ENCODE results near the gene MAP1LC3B. TPM values are rescaled to one million over a fixed set of nuclear protein-coding genes. Genes with fewer than 3 reads are reported as not detected.
"Not testable (repeated sequence)": the region's sequence is repeated elsewhere in the genome, so short reads cannot be mapped to it uniquely, and the experiment has no call there.

The MAP1LC3B gene
- total RNA-seq, 1 donor from 2014 or later = 41.2 TPM

DNA sequence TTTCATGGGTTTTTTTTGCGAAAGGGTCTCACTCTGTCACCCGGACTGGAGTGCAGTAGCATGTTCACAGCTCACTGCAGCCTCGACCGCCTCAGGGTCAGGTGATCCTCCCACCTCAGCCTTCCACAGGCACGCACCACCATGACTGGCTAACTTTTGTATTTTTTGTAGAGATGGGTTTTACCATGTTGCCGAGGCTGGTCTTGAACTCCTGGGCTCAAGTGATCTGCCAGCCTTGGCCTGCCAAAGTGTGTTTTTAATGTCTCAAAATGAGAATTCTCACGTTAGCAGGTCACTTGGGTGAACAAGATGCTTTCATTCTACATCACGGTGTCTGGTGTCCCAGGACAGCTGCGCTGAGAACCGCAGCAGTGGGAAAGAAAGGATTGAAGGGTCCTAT, 11.7 kb upstream of the MAP1LC3B start:
- DNase-seq (ENCODE audit: low read depth) = no peak

DNA sequence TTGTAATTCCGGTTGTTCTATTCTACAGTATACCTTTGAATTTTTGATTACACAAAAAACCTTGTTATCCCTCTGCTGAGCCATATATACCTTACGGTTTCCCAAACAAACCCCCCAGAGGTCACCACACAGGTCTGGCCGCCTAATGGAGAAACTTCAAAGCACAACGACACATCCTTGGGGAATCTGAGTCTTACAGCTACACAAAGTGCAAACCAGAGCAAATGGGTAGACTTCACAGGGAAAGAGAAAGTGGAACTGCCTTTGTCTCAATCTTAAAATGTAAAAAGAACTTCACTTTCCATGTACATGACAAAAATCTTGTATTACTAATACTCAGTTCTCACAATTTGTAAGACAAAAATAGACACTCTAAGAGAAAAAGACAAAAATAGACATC, 11.3 kb upstream of the MAP1LC3B start:
- no peak for DNase-seq (ENCODE audit: low read depth)

DNA sequence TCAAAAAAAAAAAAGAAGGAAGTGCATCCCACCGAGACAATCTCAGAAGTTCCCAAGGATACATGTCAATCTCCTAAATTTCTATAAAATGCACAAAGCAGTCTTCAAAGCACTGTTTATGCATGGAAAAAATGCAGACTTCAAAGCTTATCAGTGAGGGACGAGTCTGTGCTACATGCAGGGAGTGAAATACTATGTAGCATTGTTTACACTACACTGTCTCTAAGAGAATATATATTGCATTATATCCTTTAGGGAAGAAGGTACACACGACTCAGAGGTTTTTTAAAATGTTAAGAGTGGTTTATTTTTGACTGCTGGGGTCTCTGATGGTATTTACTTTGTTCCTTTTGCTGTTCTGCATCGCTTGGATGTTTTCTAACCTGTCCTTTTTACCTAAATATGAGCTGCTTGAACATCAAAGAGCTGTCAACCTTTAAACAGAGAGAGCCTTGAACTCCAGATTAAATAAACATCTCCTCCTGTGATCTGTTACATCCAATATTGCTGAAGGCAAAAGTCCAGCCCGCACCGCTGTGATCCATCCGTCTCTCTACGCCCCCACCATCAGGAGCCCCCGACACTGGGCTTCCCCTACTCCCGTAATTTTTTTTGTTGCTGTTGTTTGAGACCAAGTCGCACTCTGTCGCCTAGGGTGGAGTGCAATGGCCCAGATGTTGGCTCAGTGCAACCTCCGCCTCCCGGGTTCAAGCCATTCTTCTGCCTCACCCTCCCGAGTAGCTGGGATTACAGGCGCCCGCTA, 9.9 kb upstream of the MAP1LC3B start:
- DNase-seq (ENCODE audit: low read depth) = no peak

DNA sequence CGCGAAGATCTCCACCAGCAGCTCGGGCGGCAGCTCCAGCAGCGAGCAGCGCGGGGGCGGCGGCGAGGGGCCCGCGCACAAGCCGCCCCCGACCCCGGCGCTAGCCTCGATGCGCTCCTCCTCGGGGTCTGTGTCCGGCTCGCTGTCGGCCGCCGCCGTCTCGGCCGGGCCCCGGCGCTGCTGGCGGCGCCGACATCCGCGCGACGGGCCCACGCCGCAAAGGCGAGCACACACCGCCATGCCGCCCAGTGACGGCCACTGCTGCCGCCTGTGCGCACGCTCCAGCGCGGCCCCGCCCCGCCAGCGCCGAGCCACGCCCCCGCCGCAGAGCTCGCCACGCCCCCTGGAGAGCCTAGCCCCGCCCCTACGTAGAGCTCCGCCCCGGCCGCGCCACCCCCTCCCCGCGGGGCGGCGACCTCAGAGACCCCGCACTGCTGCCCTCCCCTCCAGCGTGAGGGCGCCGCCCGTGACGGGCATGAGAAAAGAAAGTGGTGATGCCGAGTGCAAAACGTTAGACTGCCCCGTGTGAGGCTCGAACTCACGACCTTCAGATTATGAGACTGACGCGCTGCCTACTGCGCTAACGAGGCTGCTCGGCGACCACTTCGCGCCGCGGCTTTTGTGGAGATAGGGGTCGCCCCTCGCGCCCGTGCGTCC, 8.5 kb upstream of the MAP1LC3B start, which contains the start of gene FBXO31:
Gene FBXO31 (minus strand): TSS at position 272 of the 657 bp plus-strand sequence. CDS start 32 bp downstream, at position 240.
- peak; percentile 93 for DNase-seq (ENCODE audit: low read depth)

DNA sequence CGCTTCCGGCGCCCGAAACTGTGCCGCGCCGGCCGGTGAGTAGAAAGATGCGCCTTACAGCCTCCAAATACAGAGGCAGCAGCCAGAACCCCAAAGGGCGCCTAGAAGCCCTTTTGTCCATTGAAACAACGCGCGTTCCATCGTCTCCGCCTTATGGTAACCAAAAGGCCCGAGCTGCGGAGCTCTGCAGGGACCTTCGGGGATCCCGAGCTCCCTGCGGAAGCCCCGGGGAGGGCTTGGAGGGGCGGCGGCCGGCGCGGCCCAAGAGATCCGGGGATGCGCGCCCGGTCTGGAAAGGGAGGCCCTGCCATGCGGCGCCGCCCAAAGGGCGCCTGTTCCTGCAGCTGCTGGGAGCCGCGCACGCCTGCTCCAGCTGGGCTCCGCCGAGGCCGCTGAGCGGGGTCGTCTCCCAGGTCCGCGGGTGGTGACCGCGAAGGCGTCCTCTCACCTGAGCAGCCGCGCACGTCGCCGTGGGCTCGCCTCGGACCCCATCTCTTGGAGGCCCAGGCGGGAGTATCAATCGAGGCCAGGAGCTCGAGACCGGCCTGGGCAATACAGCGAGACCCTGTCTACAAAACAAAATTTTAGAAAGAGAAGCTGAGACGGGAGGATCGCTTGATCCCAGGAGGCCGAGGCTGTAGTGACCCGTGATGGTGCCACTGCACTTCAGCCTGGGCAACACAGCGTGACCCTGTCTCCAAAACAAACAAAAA, 7.8 kb upstream of the MAP1LC3B start:
- no peak for DNase-seq (ENCODE audit: low read depth)

DNA sequence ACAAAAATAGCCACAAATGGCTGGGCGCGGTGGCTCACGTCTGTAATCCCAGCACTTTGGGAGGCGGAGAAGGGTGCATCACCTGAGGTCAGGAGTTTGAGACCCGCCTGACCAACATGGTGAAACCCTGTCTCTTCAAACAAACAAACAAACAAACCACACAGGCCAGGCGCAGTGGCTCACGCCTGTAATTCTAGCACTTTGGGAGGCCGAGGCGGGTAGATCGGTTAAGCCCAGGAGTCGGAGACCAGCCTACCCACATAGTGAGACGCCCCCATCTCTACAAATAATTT, 7.3 kb upstream of the MAP1LC3B start:
- DNase-seq (ENCODE audit: low read depth) = not testable (repeated sequence)

DNA sequence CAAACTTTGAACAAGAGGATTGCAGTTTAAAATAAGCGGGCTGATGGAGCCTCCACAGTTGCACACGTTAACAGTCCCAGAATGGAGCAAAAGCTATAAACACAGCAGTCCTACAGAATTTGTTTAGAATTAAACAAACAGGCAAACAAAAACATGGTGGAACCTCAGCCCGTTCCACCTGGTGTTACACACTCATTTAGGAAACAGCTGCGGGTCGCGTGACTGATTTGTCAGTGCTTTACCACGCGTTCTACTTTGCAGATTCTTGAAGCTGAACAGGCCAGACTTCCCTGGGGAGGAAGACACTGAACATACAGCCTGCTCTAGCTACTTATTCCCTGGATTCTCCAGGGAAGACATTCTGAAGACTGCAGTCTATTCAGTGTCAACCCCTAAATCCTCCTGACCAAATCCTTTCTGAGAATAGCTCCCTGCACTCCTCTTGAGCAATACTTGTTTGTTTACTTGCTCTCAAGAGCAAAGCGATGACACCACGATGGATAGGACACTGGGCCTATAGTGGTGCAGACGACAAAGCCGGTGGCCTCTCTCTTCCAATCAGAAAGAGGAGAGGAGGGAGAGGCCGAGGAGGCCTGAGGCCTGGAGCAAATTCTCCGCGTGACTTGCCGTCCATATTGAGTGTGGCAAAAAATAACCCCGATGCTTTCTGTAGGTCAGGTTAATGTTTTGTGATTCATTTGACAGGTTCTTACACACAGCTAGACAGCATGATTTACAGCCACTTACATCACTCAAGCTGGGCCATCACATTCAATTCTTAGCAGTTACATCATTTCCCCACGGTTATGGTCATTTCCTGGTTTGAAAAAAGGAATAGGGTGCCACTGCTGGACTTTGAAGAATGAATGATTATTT, 4.0 kb upstream of the MAP1LC3B start:
- DNase-seq (ENCODE audit: low read depth) = peak; percentile 100

DNA sequence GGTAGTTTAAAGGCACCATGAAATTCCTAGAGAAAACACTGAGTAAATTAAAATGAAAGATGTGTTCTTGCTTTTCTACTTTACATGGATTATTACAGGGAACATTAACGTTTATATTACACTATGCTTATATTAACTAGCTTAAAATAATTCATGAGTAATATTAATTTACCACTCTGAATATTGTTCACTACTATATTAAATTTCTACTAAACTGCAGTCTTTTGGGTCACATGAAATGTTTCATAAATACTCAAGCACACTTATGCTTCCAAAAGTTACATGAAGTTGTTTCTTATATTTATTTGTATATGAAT, 3.4 kb upstream of the MAP1LC3B start:
- no peak for DNase-seq (ENCODE audit: low read depth)

DNA sequence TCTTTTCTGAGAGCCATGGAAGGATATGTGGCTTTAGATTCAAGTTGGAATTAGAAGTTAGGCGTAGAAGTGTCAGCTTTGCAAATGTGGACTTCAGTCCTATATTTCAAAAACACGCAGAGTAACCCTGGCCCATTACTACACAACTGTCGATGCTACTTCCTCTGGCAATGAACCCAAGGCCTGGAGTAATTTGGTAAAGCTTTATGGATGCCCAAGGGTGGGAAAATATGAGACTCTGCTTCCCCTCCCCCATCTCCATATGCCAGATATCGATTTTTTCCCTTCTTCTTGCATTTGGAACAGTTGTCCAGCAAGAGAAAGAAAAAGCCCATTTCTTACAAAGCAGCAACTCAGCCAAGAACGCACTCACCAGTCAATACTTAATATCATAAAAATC, 2.9 kb upstream of the MAP1LC3B start:
- DNase-seq (ENCODE audit: low read depth) = no peak

DNA sequence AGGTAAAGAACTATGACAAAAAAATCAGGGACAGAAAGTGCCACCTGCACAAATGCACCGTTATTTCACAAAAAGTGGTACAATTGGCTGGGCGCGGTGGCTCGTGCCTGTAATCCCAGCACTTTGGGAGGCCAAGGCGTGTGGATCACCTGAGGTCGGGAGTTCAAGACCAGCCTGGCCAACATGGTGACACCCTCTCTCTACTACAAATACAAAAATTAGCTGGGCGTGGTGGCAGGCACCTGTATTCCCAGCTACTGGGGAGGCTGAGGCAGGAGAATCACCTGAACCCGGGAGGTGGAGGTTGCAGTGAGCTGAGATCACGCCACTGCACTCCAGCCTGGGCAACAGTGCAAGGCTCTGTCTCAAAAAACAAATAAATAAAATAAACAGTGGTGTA, 2.2 kb upstream of the MAP1LC3B start:
- not testable (repeated sequence) for DNase-seq (ENCODE audit: low read depth)

DNA sequence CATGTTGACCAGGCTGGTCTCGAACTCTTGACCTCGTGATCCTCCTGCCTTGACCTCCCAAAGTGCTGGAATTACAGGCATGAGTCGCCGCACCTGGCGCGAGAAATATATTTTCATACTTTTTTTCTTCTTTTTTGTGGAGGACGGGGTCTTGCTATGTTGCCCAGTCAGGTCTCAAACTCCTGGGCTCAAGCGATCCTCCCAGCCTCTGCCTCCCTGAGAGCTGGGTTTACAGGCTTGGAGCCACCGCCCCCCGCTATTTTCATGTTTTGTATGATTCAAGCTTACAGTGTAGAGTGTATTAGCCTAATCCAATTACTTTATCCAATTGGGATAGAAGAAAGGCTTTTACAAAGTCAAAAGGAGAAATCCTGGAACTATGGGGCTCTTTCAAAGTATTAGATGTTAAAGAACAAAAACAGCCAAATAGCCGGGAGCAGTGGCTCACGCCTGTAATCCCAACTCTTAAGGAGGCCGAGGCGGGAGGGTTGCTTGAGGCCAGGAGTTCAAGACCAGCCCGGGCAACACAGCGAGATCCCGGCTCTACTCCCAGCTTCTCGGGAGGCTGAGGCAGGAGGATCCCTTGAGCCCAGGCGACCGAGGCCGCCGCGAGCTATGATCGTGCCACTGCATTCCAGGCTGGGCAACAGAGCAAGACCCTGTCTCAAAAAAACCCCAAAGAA, 1.4 kb upstream of the MAP1LC3B start:
- DNase-seq (ENCODE audit: low read depth) = no peak

DNA sequence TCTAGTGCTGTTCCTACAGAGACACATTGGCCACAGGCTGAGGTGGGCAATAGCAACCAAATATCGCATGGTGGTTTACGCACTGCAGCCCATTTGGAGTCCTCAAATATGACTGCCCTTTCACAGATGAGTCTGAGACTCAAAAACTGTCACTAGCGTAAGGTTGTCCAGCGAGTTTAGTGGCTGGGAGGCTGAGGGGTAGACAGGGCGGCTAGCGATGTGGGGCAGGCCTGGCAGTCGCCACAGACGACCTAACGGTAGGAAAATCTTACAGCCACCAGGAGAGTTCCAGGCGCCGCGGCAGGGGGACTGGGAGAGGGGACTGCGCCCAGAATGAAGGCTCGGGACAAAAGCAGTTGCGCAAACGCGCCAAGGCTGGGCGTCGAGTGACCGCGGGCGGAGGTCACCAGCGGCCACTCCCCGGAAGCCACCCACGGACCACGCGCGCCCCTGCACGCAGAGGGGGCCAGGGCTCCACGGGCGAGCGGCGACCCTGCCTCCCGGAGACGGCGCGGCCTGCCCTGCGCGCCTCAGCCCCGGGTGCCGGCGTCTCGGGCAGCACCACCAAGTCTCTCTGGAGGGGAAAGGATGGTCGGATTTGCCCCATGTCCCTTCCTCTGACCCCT, 699 bp upstream of the MAP1LC3B start:
- DNase-seq (ENCODE audit: low read depth) = no peak

DNA sequence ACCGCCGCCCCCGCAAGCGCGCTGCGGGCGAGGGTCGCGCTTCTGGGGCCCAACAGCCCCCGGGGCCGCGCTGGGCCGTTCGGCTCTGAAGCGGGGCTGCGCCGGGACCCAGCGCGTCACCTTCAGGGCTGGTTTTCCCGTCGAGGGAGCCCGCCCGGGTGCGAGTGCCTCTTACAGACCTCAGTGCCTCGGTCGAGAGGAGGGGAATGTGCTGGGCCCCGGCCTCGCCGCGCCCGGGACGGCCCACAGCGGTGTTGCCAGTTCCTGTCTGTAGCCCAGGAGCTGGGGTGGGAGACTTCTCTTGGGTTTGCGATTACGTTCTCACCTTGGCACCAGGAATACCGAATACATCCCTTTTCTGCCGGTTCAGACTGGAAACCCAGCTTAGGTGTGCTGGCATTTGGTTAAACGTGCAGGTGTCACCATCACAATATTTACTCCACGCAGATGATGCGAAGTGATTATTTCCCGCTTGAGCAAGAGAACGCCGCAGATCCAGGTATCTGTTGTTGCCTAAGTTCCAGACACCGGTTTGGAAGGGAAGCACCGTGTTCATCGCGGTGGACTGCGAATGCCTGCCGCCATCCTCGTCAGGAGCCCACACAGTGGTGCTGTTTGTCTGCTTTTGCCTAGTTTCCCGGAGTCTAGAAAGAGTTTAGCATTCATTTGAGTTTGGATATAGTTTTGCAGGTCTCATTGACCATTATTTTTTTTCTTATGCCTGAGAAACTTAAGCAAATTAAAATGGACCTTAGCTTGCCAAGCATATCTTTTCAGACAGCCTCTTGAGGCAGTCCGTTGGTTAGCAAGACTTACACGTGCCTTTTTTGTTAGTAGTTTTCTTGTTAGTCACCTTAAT, 914 bp downstream of the MAP1LC3B start:
- peak; percentile 44 for DNase-seq (ENCODE audit: low read depth)

DNA sequence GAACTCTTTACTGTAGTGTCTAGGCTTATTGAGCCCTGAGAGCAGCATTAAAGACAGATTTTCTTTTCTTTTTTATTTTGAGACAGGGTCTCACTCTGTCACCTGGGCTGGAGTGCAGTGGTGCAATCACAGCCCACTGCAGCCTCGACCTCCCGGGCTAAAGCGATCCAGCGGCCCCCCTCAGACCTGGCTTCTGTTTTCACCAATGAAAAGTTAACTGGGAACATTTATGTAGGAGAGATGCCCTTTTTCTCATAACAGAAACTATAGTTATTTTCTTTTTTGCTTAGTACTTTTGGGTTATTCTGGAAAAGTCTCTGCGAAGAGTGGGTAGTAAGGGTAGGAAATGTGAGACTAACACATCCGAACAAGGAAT, 1.5 kb downstream of the MAP1LC3B start:
- no peak for DNase-seq (ENCODE audit: low read depth)

DNA sequence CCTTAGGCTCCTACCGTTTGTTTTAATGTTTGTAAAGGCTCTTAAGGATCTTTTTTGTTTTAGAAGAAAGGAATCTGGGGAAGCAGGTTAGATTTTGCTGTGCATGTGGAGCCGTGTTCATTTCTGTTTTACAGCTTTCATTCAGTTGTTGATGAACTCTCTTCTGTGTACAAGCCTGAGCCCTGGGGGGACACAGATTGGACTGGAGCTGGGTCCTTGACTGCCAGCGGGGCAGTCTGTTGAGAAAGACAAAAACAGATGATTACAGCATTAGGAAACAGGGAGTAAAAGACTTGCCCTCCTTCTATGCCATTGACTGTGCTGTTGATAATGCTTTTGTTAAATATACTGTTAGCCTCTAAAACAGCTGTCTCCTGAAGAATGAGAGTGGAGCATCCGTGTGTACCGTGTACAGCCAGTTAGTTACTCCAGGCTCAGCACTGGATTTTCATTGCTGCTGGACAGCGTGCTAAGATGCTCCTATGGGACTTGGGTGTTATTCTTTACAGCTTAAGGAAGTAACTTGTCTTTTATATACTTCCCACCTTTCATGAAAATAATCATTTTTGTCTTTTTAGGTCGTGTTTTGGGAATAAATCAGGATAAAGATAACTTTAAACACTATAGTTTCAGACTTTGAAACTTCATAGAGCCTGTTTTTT, 3.2 kb downstream of the MAP1LC3B start:
- DNase-seq (ENCODE audit: low read depth) = no peak

DNA sequence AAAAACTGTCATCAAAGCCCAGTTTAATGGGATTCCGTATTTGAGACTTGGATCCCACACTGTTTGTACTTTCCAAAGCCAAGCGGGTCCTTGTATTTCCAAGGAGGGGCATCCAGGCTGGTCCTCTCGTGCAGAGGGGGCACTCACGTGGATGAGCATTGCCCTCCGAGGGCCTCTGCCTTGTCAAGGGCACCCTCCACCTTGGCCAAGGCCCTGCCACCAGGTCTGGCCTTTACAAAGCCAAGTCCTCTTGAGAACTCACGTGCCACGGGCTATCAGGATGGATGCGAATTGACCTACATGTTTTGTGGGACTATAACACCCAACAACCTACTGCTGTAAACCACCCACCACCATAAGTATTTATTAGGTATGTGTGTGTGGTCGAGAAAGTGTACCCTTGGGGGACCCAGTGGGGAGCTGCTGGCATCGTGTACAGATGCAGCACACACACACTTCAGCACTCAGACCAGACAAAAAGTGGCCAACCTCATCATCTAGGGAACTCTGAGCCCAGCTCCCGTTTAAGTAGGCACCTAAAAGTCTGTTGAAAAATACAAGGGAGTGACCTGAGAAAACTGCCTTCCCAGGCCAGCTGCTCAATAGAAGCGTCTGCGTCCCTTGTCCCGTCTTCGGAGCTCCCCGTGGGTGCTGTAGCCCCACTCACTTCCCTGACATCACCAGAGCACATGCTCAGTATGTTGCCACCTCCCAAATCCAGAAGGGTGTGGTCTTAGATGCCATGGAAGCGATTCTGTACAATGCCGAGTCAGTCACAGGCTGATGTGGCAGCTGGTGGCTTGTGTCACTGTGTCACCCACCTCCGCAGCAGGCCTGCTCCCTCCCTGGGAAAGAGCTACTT, 12.9 kb downstream of the MAP1LC3B start:
- peak; percentile 56 for DNase-seq (ENCODE audit: low read depth)

DNA sequence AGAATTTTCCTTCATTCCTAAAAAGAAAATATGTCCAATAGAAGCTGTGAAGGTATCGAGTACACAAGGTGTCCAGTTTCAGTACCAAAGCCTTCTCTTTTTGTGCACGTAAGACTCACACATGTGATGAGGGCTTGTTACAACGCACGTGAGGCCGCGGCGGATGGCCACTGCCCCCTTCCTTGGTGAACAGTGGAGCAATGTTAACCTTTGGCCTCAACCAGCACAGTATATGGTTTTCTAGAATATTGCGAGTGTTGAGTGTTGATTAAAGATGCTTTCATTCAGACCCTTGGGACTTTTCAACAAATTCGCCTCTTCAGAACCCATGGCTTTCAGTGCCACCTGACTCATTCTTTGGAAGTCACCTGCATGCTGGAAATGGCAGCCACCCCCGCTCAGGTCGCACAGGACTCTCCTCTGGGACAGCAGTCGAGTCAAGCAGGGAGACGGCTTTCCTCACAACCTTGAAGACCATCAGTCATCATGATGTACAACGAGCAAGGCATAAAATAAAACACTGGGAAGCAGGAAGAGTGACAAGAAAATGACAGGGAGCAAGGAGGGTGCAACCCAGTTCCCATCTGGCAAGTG, 14.5 kb downstream of the MAP1LC3B start:
- DNase-seq (ENCODE audit: low read depth) = no peak

Measured in myocyte (in vitro differentiated cells).